Chondrocyte (in vitro differentiated cells): ENCODE data around the gene RUSF1. TPM values are rescaled to one million over a fixed set of nuclear protein-coding genes. Genes with fewer than 3 reads are reported as not detected.
A peak's percentile ranks its signal among the peaks of the same experiment; 100 is the strongest.

Experiments
- DNase-seq: peaks from one replicate; pipeline ENCODE4 v3.0.0; 2021; ENCODE audit warnings: mixed read lengths, low spot score
- H3K27ac Mint-ChIP-seq: one replicate; pipeline ENCODE4 v1.8.0; 2021; ENCODE audit warnings: mild to moderate bottlenecking, moderate library complexity, mixed read lengths; ENCODE audit not compliant: unreplicated experiment
- H3K27me3 Mint-ChIP-seq: 2 replicates; pipeline ENCODE4 v1.8.0; 2021; ENCODE audit warnings: low read depth, mixed read lengths
- H3K36me3 Mint-ChIP-seq: 2 replicates; pipeline ENCODE4 v1.8.0; 2021; ENCODE audit warnings: low read depth, mixed read lengths
- H3K4me1 Mint-ChIP-seq: 2 replicates; pipeline ENCODE4 v1.8.0; 2021; ENCODE audit warnings: low read depth, mild to moderate bottlenecking, mixed read lengths
- H3K4me3 Mint-ChIP-seq: one replicate; pipeline ENCODE4 v1.8.0; 2021; ENCODE audit warnings: mild to moderate bottlenecking, moderate library complexity, mixed read lengths; ENCODE audit not compliant: unreplicated experiment
- H3K9me3 Mint-ChIP-seq: 2 replicates; pipeline ENCODE4 v1.8.0; 2021; ENCODE audit warnings: low read depth, mixed read lengths
- total RNA-seq: library from RNA; stranded (reverse); gene quantifications from 3 replicates; pipeline ENCODE4 v1.2.1, GENCODE V29; 2021
- TF ChIP-seq, protein P1 (sequence below): fragments of 200-600 bp; sonication (generic); IDR thresholded peaks from 2 replicates; pipeline ENCODE4 v1.5.0; 2021; ENCODE audit warnings: antibody characterized with exemption, mild to moderate bottlenecking, moderate library complexity

The RUSF1 gene
- total RNA-seq, 1 donor from 2014 or later = 58.3 TPM

DNA sequence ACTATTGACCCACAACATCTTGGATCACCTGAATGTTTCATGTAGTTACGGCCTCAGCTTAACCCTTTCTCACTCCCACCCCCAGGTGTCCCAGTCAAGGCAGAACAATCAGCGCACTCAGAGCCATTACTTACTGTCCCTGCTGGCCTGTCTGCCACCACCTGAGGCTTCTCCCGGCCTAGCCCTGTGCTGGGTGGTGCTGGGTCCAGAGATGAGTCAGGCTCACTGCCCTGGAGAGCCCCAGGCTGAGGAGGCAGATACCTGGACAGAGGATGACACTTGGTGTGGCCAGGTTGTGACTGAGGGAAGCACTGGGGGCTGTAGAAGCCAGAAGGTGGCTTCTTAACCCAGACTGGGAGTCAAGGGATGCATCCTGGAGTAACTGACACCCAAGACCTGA is 29.2 kb downstream of the RUSF1 start:
- Mint-ChIP-seq H3K4me1 (peaks cover 37% of the 10 kb centered on the region), H3K27ac (no peak overlapping the region), H3K27me3 (no peaks in the 10 kb centered on the region), H3K9me3 (no peaks in the 10 kb centered on the region), H3K36me3 (peaks cover 29% of the 10 kb centered on the region), H3K4me3 (no peak overlapping the region)
- no peak for DNase-seq
- TF ChIP-seq, protein P1, sequence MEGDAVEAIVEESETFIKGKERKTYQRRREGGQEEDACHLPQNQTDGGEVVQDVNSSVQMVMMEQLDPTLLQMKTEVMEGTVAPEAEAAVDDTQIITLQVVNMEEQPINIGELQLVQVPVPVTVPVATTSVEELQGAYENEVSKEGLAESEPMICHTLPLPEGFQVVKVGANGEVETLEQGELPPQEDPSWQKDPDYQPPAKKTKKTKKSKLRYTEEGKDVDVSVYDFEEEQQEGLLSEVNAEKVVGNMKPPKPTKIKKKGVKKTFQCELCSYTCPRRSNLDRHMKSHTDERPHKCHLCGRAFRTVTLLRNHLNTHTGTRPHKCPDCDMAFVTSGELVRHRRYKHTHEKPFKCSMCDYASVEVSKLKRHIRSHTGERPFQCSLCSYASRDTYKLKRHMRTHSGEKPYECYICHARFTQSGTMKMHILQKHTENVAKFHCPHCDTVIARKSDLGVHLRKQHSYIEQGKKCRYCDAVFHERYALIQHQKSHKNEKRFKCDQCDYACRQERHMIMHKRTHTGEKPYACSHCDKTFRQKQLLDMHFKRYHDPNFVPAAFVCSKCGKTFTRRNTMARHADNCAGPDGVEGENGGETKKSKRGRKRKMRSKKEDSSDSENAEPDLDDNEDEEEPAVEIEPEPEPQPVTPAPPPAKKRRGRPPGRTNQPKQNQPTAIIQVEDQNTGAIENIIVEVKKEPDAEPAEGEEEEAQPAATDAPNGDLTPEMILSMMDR = no peak

DNA sequence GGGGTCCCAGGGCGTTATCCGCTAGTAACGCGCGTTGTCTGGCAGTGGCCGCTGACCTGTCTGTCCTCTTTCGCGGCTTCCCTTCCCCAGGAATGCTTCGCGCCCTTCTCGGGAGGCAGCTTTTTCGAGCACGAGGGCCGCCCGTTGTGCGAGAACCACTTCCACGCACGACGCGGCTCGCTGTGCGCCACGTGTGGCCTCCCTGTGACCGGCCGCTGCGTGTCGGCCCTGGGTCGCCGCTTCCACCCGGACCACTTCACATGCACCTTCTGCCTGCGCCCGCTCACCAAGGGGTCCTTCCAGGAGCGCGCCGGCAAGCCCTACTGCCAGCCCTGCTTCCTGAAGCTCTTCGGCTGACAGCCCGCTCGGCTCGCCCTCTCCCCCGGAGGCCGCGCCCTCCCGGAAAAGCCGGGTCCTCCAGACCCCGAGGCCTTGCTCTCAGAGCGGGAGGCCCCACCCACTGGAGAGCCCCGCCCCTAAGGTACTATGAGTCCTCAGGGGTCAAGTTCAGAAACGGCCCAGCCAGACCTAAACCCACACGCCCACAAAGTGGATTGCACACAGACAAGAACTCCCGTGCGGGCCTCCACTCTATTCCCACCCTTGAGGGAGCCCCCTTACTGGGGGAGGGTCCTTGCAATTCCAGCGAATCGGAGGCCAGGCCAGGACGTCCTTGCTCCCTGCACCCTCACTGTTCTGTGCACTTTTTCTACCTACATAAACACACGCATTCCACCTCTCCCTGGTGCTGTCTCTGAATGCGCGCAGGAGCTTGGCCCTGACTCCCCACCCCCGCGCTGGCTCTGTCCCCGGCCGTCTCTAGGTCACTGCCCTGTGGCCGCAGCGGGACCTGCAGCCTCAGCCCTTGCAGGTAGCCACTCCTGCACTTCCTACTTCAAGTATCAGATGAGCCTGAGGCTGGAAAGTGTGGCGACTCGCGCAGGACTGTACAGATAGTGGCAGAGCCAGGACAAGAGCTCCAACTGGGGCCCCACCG is 30.7 kb downstream of the RUSF1 start:
- H3K36me3 Mint-ChIP-seq = peaks cover 38% of the 10 kb centered on the region
- H3K9me3 Mint-ChIP-seq = no peaks in the 10 kb centered on the region
- peak; percentile 92 for DNase-seq
- H3K4me3 Mint-ChIP-seq = no peak overlapping the region
- TF ChIP-seq, protein P1 = no peak
- H3K27ac Mint-ChIP-seq = no peak overlapping the region
- H3K4me1 Mint-ChIP-seq = peaks cover 51% of the 10 kb centered on the region
- no peaks in the 10 kb centered on the region for H3K27me3 Mint-ChIP-seq

DNA sequence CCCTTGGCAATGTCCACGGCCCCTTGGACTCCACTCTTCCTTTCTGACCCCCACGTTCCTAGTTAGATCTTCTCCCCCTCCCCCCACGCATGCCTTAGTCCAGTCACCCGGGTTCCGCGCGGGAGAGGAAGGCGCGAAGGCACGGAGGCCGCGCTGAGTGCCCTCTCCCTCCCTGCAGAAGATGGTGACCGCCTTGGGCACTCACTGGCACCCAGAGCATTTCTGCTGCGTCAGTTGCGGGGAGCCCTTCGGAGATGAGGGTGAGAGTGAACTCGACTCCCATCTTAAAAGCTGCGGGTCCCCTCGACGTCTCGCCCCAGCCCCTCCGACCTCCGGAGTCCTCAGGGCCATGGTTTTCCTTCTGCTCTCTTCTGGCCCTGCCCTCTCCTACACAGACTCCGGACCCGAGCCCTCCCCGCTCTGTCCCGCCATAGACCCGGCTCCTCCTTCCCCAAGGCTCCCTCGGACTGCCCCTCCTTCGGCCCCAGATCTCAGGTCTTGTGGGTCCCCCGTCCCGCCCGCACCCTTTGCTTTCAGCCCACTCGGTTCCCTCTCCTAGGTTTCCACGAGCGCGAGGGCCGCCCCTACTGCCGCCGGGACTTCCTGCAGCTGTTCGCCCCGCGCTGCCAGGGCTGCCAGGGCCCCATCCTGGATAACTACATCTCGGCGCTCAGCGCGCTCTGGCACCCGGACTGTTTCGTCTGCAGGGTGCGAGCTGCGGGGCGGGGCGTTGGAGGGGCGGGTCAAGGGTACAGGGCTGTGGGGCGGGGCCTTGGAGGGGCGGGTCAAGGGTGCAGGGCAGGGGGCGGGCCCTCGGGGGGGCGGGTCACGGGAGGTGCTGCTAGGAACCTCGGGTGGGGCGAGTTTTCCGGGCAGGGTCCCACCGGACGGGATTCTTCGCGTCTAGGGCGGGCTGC is 31.6 kb downstream of the RUSF1 start:
- H3K36me3 Mint-ChIP-seq = peaks cover 38% of the 10 kb centered on the region
- DNase-seq = no peak
- TF ChIP-seq, protein P1 = no peak
- no peak overlapping the region for H3K4me3 Mint-ChIP-seq
- H3K4me1 Mint-ChIP-seq = peaks cover 53% of the 10 kb centered on the region
- H3K27me3 Mint-ChIP-seq = no peaks in the 10 kb centered on the region
- no peak overlapping the region for H3K27ac Mint-ChIP-seq
- H3K9me3 Mint-ChIP-seq = no peaks in the 10 kb centered on the region

DNA sequence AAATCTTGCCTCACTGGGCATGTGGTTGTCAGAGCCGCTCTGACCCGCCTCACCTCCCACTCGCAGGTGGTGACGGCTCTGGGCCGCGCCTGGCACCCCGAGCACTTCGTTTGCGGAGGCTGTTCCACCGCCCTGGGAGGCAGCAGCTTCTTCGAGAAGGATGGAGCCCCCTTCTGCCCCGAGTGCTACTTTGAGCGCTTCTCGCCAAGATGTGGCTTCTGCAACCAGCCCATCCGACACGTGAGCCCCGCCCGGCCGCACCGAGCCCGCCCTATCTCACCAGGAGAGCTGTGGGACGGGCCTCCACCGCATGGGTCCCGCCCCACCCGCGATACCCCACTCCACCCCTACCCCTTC is 32.3 kb downstream of the RUSF1 start:
- no peak overlapping the region for H3K27ac Mint-ChIP-seq
- no peaks in the 10 kb centered on the region for H3K27me3 Mint-ChIP-seq
- DNase-seq = peak; percentile 92
- peaks cover 38% of the 10 kb centered on the region for H3K36me3 Mint-ChIP-seq
- TF ChIP-seq, protein P1 = no peak
- H3K9me3 Mint-ChIP-seq = no peaks in the 10 kb centered on the region
- peaks cover 59% of the 10 kb centered on the region for H3K4me1 Mint-ChIP-seq
- H3K4me3 Mint-ChIP-seq = no peak overlapping the region
